ENCODE data around the gene SLMAP. TPM values are rescaled to one million over a fixed set of nuclear protein-coding genes. Genes with fewer than 3 reads are reported as not detected.

Gene SLMAP
- total and polyA plus RNA-seq, 2 of the 4 experiments (the other 2 are of a cell fraction) = 15.5 to 26.5 TPM

- Histone ChIP-seq H2BK5ac (ENCODE audit: low read depth, low read length, poor library complexity, severe bottlenecking) (peak overlapping the region; percentile 70), H3K9ac (ENCODE audit: low read depth, low read length) (peak overlapping the region; percentile 18; the same call in 1 of the 2 replicates), H3K27me3 (ENCODE audit: control insufficient read depth, insufficient read depth, low read length) (no peaks in the 10 kb centered on the region), H2AK9ac (replicated peaks; ENCODE audit: low read depth, low read length, poor library complexity) (no peak overlapping the region), H3K14ac (replicated peaks; ENCODE audit: low read depth, low read length) (peak overlapping the region; percentile 74), H3K9me3 (ENCODE audit: control insufficient read depth, insufficient read depth, low read length) (no peaks in the 10 kb centered on the region), H3K4ac (ENCODE audit: low read depth, low read length) (peak overlapping the region; percentile 79), H2AFZ (replicated peaks; ENCODE audit: low read length, poor library complexity) (peak overlapping the region; percentile 72), H3K18ac (ENCODE audit: low read depth, low read length) (peak overlapping the region; percentile 70; the same call in 1 of the 2 replicates), H3K4me2 (ENCODE audit: low read depth, low read length) (no peak overlapping the region), H2BK15ac (ENCODE audit: low read depth, low read length) (peak overlapping the region; percentile 86; the same call in 2 of the 3 replicates), H3K9me1 (ENCODE audit: insufficient read depth, low read length) (peaks cover 35% of the 10 kb centered on the region), H2BK120ac (ENCODE audit: low read depth, low read length) (peak overlapping the region; percentile 97), H3K4me3 (ENCODE audit: insufficient read depth, low read depth, low read length) (no peak overlapping the region), H3K4me1 (ENCODE audit: control insufficient read depth, insufficient read depth, low read length) (peaks cover 21% of the 10 kb centered on the region), H3K56ac (ENCODE audit: extremely low read depth, insufficient read depth, low read length) (peak overlapping the region; percentile 49), H4K8ac (ENCODE audit: low read depth in 2 of 2, low read length in 2 of 2) (peak overlapping the region; percentile 26 to 69), H4K5ac (ENCODE audit: low read depth, low read length) (peak overlapping the region; percentile 81; the same call in 1 of the 2 replicates), H3K23ac (ENCODE audit: low read depth, low read length) (peak overlapping the region; percentile 77), H4K20me1 (ENCODE audit: insufficient read depth, low read length) (no peaks in the 10 kb centered on the region), H3K79me1 (ENCODE audit: low read depth in 1 of 2, low read length in 2 of 2) (peaks cover 0 to 15% of the 10 kb centered on the region in 2 experiments; a peak in 2 of 4 replicates), H4K91ac (ENCODE audit: insufficient read depth, low read depth, low read length) (peak overlapping the region; percentile 73), H2AK5ac (ENCODE audit: low read depth, low read length) (peak overlapping the region; percentile 83), H3K27ac (ENCODE audit: insufficient read depth, low read length) (peak overlapping the region; percentile 24; the same call in 1 of the 2 replicates), H3K36me3 (ENCODE audit: control insufficient read depth, insufficient read depth, low read length) (no peaks in the 10 kb centered on the region), H2BK20ac (ENCODE audit: low read depth, low read length) (peak overlapping the region; percentile 94)
- ChIA-PET POLR2A (ENCODE audit: unreplicated experiment) (no interaction called here), CTCF (no interaction called here)
- BruUV-seq (replicated peaks) = no TSS peak
- in situ Hi-C loops (cut with MboI; ENCODE audit: low sequenced_read_pairs) = no loop called here
- WGBS, 2 experiments (ENCODE audit: extremely low coverage in 2 of 2, insufficient read length in 1 of 2) = no CpG with 5 or more reads among the region's 8 CpGs
- no peak for TF ChIP-seq CEBPB (IDR thresholded peaks at IDR 0.05; ENCODE audit: low read depth, low read length)
- TF ChIP-seq, protein P1, sequence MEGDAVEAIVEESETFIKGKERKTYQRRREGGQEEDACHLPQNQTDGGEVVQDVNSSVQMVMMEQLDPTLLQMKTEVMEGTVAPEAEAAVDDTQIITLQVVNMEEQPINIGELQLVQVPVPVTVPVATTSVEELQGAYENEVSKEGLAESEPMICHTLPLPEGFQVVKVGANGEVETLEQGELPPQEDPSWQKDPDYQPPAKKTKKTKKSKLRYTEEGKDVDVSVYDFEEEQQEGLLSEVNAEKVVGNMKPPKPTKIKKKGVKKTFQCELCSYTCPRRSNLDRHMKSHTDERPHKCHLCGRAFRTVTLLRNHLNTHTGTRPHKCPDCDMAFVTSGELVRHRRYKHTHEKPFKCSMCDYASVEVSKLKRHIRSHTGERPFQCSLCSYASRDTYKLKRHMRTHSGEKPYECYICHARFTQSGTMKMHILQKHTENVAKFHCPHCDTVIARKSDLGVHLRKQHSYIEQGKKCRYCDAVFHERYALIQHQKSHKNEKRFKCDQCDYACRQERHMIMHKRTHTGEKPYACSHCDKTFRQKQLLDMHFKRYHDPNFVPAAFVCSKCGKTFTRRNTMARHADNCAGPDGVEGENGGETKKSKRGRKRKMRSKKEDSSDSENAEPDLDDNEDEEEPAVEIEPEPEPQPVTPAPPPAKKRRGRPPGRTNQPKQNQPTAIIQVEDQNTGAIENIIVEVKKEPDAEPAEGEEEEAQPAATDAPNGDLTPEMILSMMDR (conservative IDR thresholded peaks at IDR 0.05; ENCODE audit: low read depth, low read length) = no peak
- no peak for TF ChIP-seq CHD1 (IDR thresholded peaks at IDR 0.05; ENCODE audit: low read depth, low read length)
- TF ChIP-seq MAZ (IDR thresholded peaks at IDR 0.05; ENCODE audit: borderline replicate concordance, low read depth, low read length) = no peak
- no peak for TF ChIP-seq MXI1 (IDR thresholded peaks at IDR 0.05; ENCODE audit: borderline replicate concordance, low read depth, low read length)
- TF ChIP-seq BHLHE40 (IDR thresholded peaks at IDR 0.05; ENCODE audit: low read depth, low read length) = no peak
- no peak for TF ChIP-seq RCOR1 (IDR thresholded peaks at IDR 0.05; ENCODE audit: insufficient replicate concordance, low read length)
- TF ChIP-seq FOS (IDR thresholded peaks at IDR 0.05; ENCODE audit: low read depth, low read length) = no peak
- TF ChIP-seq RAD21 (IDR thresholded peaks at IDR 0.05; ENCODE audit: low read length) = no peak
- DNase-seq = no peak
- intact Hi-C loops (cut with micrococcal nuclease) = no loop called here
- dilution Hi-C loops (cut with HindIII; ENCODE audit: low sequenced_read_pairs, unreplicated experiment) = no loop called here
- peak; percentile 27; the same call in 1 of the 2 replicates for ATAC-seq (ENCODE audit: low read depth)
These were observed 222.2 kb downstream of the SLMAP start for GRCh38 chr3:57978316-57978715.
